ENCODE measurements around the gene AATK. TPM values are rescaled to one million over a fixed set of nuclear protein-coding genes. Genes with fewer than 3 reads are reported as not detected.

AATK gene
- total and polyA plus RNA-seq, 12 donors: 1.5 to 8.5 (median 6.2) TPM

- ATAC-seq (no peak), DNase-seq (no peak)
- Histone ChIP-seq H3K4me3 (no peak overlapping the region), H3K27ac (no peak overlapping the region), H3K4me1 (peaks cover 0 to 2% (median 0%) of the 10 kb centered on the region in 9 donors), H3K9me3 (no peaks in the 10 kb centered on the region), H3K36me3 (peaks cover 0 to 24% (median 0%) of the 10 kb centered on the region in 9 donors), H3K27me3 (no peaks in the 10 kb centered on the region)
- intact Hi-C loops (cut with DNase I): no loop called here
- TF ChIP-seq, protein P1, sequence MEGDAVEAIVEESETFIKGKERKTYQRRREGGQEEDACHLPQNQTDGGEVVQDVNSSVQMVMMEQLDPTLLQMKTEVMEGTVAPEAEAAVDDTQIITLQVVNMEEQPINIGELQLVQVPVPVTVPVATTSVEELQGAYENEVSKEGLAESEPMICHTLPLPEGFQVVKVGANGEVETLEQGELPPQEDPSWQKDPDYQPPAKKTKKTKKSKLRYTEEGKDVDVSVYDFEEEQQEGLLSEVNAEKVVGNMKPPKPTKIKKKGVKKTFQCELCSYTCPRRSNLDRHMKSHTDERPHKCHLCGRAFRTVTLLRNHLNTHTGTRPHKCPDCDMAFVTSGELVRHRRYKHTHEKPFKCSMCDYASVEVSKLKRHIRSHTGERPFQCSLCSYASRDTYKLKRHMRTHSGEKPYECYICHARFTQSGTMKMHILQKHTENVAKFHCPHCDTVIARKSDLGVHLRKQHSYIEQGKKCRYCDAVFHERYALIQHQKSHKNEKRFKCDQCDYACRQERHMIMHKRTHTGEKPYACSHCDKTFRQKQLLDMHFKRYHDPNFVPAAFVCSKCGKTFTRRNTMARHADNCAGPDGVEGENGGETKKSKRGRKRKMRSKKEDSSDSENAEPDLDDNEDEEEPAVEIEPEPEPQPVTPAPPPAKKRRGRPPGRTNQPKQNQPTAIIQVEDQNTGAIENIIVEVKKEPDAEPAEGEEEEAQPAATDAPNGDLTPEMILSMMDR (IDR thresholded peaks at IDR 0.05): no peak
- whole genome bisulfite sequencing, 2 donors: 90 to 95% methylated on average over 7 of the region's 7 CpGs
Measured at GRCh38 chr17:81189016-81189415, 23.0 kb upstream of the AATK start.

- ATAC-seq (no peak), DNase-seq (no peak)
- H3K4me3 ChIP-seq: no peak overlapping the region
- H3K9me3 ChIP-seq: no peaks in the 10 kb centered on the region
- H3K36me3 ChIP-seq: peaks cover 0 to 24% (median 0%) of the 10 kb centered on the region in 9 donors
- intact Hi-C loops (cut with DNase I): no loop called here
- WGBS, 2 donors: 96 to 98% methylated on average over 12 of the region's 12 CpGs
- no peaks in the 10 kb centered on the region for H3K4me1 ChIP-seq
- TF ChIP-seq, protein P1 (IDR thresholded peaks at IDR 0.05): no peak
- peaks cover 0 to 5% (median 0%) of the 10 kb centered on the region in 7 donors for H3K27me3 ChIP-seq
- no peak overlapping the region for H3K27ac ChIP-seq
Measured at GRCh38 chr17:81188491-81188840, 22.4 kb upstream of the AATK start.

DNA sequence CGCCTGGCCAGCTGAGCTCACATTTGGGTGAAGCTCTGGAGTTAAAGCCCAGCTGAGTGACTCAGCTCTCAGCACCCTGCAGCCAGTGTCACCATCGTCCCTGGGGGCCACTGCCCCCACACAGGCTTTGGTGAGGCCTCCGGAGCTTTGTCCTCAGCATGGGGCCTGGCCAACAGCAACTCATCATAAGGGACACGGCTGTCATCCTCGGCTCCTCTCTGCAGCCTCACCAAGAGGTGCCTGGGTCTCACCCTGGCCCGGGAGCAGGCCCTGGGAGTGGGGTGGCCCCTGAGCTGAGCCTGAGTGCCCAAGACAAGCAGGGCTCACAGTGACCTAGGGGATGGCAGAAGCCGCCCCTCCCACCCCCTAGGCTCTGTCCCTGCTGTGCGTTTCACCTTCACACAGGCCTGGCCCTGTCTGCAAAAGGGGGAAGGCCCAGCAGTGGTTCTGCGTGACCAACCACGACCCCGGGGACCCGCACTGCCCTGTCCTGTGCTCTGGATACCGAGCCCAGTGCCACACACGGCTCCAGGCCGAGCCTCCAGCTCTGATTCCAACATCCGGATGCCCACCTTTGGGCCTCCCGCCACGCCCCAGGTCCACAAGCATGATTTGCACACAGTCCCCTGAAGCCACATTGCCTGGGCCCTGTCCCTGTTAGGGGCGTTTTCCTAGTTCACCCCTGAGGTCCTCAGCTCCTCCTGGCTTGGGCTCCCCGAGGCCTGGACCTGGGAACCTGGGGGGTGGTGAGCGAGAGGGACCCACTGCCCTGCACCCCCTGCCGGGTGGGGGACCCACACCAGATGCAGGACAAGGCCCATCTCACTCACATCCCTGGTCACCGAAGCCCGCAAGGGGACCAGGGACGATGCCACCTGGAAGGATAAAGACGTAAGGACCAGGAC, 21.8 kb upstream of the AATK start:
- Histone ChIP-seq H3K27ac (no peak overlapping the region), H3K27me3 (peaks cover 0 to 8% (median 0%) of the 10 kb centered on the region in 7 donors), H3K36me3 (peaks cover 0 to 24% (median 0%) of the 10 kb centered on the region in 9 donors), H3K4me1 (no peaks in the 10 kb centered on the region), H3K4me3 (no peak overlapping the region), H3K9me3 (no peaks in the 10 kb centered on the region)
- ATAC-seq: no peak
- intact Hi-C loops (cut with DNase I): no loop called here
- TF ChIP-seq, protein P1 (IDR thresholded peaks at IDR 0.05): no peak
- no peak for DNase-seq
- 90 to 95% methylated on average over 26 of the region's 26 CpGs for WGBS, 2 donors

DNA sequence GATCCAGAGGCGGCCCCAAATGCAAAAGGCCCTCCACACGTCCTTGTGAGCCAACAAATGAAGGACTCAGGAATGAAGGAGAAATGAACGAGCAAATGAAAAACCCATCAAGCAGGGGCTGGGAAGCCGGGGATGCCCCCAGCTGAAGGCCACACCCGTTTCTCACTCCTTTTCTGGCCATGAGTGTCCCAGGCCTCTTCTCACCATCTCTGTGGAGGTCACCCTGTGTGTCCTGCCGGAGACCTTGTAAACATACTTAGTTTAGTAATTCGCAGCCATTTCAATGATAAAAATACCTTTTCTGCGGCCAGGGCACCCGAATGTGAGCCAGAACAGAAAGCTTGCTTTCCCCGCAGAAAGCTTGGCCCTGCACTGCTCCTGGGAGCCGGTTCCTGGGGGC, 21.1 kb upstream of the AATK start:
- Histone ChIP-seq H3K4me1 (no peaks in the 10 kb centered on the region), H3K27me3 (peaks cover 0 to 8% (median 0%) of the 10 kb centered on the region in 7 donors), H3K36me3 (peaks cover 0 to 22% (median 0%) of the 10 kb centered on the region in 9 donors), H3K27ac (no peak overlapping the region), H3K9me3 (no peaks in the 10 kb centered on the region), H3K4me3 (no peak overlapping the region)
- TF ChIP-seq, protein P1 (IDR thresholded peaks at IDR 0.05): no peak
- no peak for ATAC-seq
- WGBS, 2 donors: 95% methylated on average over 11 of the region's 11 CpGs
- no peak for DNase-seq
- intact Hi-C loops (cut with DNase I): no loop called here
